Measurements from ENCODE around the gene C9orf50.

DNA sequence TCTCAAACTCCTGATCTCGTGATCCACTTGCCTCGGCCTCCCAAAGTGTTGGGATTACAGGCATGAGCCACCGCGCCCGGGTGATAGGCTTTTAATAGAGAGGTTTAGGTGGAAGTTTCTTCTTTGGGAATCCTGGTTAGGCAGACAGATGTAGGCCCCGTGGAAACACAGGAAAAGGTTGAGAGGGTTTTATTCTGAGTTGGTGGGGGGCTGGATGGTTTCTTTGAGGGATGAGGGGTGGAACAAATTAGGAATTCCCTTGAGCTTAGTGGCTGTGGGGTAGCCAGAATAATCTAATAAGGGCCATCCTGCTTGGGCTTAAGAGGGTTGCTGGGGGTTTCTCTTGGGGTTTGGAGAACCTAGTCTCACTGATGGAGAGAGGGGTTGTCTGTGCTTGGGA is 30.4 kb downstream of the C9orf50 start:
- TF ChIP-seq, protein P1, sequence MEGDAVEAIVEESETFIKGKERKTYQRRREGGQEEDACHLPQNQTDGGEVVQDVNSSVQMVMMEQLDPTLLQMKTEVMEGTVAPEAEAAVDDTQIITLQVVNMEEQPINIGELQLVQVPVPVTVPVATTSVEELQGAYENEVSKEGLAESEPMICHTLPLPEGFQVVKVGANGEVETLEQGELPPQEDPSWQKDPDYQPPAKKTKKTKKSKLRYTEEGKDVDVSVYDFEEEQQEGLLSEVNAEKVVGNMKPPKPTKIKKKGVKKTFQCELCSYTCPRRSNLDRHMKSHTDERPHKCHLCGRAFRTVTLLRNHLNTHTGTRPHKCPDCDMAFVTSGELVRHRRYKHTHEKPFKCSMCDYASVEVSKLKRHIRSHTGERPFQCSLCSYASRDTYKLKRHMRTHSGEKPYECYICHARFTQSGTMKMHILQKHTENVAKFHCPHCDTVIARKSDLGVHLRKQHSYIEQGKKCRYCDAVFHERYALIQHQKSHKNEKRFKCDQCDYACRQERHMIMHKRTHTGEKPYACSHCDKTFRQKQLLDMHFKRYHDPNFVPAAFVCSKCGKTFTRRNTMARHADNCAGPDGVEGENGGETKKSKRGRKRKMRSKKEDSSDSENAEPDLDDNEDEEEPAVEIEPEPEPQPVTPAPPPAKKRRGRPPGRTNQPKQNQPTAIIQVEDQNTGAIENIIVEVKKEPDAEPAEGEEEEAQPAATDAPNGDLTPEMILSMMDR (IDR thresholded peaks at IDR 0.05): no peak
- TF ChIP-seq POLR2A (IDR thresholded peaks at IDR 0.05): no peak
